Stimulated activated CD4-positive, alpha-beta T cell treated with anti-CD3 and anti-CD28 coated beads, Interleukin-1b, Interleukin-23, amount 100 ng/mL, for 48 hours (primary cell): Measurements from ENCODE around the gene COL4A3.

Source experiments
- DNase-seq: peaks from one replicate; pipeline ENCODE4 v3.0.0-alpha.2; 2020

Gene COL4A3

DNA sequence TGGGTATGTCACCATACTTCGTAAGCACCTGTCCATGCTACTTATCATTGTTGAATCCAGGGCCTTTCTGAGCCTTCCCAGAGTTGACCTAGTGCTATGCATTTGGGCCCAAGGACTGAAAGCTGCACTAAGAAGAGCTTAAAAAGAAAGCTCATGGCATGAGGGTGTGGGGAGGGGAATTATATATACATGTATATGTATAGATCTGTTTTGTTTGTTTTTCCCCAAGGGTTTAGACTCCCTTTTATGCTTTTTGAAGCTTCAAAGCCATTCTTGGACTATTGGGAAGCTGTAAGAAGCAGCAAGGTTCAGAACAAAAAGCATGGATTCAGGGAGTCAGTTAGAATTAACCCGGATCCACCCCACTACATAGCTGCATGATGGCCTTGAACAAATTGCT is 183.9 kb downstream of the COL4A3 start:
- no peak for DNase-seq

DNA sequence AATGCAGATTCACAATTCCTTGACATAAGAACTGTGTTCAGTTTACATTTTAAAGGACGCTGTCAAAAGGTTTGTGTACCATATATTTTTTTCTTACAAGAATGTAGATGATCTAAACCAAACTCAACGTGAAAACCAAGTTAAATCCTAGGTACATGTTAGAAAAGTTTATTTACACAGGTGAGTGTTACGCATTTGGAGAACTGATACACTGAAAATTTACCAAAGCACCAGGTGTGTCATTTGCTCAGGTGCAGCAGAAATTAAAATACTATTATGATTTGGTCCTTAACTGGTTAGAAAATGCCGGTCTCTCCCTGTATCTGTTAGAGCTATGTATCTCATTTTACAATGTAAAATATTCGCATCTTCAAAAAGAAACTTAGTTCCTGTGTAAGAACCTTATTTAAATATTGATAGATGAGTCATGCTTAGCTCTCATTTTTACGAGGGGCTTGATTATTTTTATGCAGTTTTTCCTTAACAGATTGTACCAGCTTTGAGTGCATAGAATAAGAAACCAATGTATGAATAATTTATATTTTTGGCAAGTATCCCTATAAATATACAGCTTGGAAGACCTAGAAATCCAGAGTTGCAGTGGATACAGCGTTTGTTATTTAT is 185.7 kb downstream of the COL4A3 start:
- no peak for DNase-seq

DNA sequence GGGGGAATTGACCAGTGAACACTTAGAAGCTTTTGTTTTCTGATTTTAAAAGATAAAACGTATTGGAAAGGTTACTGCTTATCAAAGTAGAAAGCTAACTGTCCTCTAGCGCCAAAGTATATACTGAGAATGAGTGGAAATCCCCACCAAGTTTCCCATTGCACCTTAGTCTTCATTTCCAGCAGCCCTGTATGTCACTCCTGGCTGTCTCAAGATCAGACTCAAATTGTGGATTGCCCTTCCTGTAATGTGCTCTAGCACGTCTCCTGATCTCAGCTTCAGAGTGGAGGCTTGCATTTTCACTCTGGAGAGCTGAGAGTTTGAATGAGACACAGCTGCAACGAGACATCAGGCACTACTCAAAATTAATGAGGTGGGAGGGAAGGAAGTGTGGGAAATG is 187.2 kb downstream of the COL4A3 start:
- DNase-seq = no peak

DNA sequence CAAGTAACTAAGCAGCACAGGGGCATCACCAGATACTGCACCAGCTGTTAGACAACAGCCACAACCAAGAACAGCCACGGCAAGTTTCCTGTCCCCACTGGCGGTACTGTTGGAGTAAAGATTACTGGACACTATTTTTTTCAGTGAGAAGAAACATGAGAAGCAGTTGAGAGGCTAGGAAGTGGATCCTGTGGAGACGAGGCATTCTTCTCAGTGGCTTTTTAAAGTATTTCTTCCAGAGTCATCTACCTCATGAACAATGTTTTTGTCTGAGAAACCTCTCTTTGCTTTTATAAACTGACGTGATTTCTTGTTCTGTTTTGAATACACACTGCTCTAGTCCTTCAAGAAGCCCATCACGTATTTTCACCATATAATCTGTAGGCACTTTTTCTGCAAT is 195.9 kb downstream of the COL4A3 start:
- DNase-seq = no peak

DNA sequence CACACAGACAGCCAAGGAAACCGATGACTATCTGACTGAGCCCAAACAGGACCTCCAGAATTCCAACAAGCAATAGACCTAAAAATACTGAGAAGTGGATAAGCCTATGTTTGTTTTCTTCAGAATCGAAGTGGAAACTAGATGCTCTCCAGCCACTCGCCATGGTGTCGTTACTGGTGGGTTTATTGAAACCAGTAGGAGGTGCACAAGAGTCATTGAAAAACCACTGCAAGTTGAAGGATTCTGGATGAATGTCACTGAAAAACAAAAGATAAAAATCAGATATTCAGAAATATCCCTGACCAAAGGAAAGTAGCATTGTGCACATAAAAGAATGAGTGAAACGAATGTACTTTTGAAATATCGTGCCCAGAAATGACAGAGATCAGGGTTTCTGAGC is 199.3 kb downstream of the COL4A3 start:
- DNase-seq = no peak
